Mammary epithelial cell (primary cell): ENCODE results near the gene CNKSR3.

Source experiments
- CTCF ChIP-seq, 2 donors: IDR thresholded peaks in 1 of 2; conservative IDR thresholded peaks in 1 of 2; 2 replicates each; pipeline ENCODE4 v1.5.1; 2011 to 2012; ENCODE audit warnings: inconsistent platforms in 2 of 2, low read length in 2 of 2, mild to moderate bottlenecking in 2 of 2, control low read depth in 1 of 2, low read depth in 1 of 2; ENCODE audit not compliant: insufficient read depth in 1 of 2; ENCODE audit errors: extremely low read depth in 1 of 2
- EZH2 ChIP-seq: IDR thresholded peaks from 2 replicates; pipeline ENCODE4 v1.6.1; 2012; ENCODE audit warnings: low read length, inconsistent platforms, borderline replicate concordance

DNA sequence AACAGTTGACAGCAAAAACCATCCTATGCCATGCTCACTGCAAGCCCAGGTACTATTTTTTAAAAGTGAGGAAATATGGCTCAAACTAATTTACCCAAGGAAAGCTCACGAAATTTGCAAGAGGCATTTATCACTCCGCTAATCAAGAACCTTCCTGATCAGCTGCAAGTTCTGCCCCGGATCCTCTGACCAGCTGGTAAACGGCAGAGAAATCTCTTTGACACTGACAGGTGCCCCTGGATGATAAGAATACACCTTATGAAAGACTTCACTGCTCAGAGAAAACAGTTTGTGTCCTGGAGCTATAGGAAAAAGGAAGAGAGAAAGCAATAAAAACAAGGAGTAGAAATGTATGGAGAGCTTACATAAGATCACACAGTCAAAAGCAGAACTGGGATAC lies 6.4 kb downstream of the CNKSR3 start:
- TF ChIP-seq CTCF (conservative IDR thresholded peaks at IDR 0.05 in 1 of 2, IDR thresholded peaks at IDR 0.05 in 1 of 2; ENCODE audit: extremely low read depth in 1 of 2, insufficient read depth in 1 of 2, low read depth in 1 of 2, low read length in 2 of 2) = no peak
- TF ChIP-seq EZH2 = no peak
